Stimulated activated CD8-positive, alpha-beta memory T cell treated with anti-CD3 and anti-CD28 coated beads, Interleukin-15, amount 100 ng/mL, for 4 hours (primary cell): Measurements from ENCODE around the gene CDK5RAP2.

Experiments
- DNase-seq, 2 donors: peaks; one replicate each; pipeline ENCODE4 v3.0.0-alpha.2; 2020; ENCODE audit warnings: low read depth in 2 of 2

CDK5RAP2 gene

GRCh38 chr9:120353506-120353905 is 226.5 kb downstream of the CDK5RAP2 start:
- DNase-seq: no peak

GRCh38 chr9:120351106-120351505 is 228.9 kb downstream of the CDK5RAP2 start:
- no peak for DNase-seq

GRCh38 chr9:120350596-120350995 is 229.4 kb downstream of the CDK5RAP2 start:
- DNase-seq: no peak

GRCh38 chr9:120348951-120349429 is 231.0 kb downstream of the CDK5RAP2 start:
- DNase-seq: no peak

GRCh38 chr9:120345379-120345778 is 234.6 kb downstream of the CDK5RAP2 start:
- no peak for DNase-seq

- no peak for DNase-seq
These were observed 235.7 kb downstream of the CDK5RAP2 start for GRCh38 chr9:120344230-120344629.

GRCh38 chr9:120343416-120343815 is 236.6 kb downstream of the CDK5RAP2 start:
- DNase-seq: no peak
